Measurements from ENCODE around the gene DLX1.
"Not testable (repeated sequence)": the region's sequence is repeated elsewhere in the genome, so short reads cannot be mapped to it uniquely, and the experiment has no call there.

The DLX1 gene

GRCh38 chr2:172100080-172100934 is 15.0 kb downstream of the DLX1 start:
- no peak for DNase-seq

- no peak for DNase-seq
Observed at GRCh38 chr2:172100935-172101820, 15.9 kb downstream of the DLX1 start.

- no peak for DNase-seq
Observed at GRCh38 chr2:172101821-172102390, 16.6 kb downstream of the DLX1 start.

GRCh38 chr2:172102391-172103359 is 17.4 kb downstream of the DLX1 start, which contains the start of gene DLX2:
TSS of gene DLX2 (minus strand) at chr2:172102900. CDS start at chr2:172102538, 362 bp downstream.
- peak; percentile 76 for DNase-seq

- DNase-seq, result peak; percentile 63
Observed at GRCh38 chr2:172103471-172104272, 18.4 kb downstream of the DLX1 start.

- DNase-seq, result no peak
Observed at GRCh38 chr2:172105471-172106107, 20.3 kb downstream of the DLX1 start.

- DNase-seq, result peak; percentile 45
Observed at GRCh38 chr2:172106108-172106961, 21.0 kb downstream of the DLX1 start.

GRCh38 chr2:172107690-172108586 is 22.6 kb downstream of the DLX1 start:
- no peak for DNase-seq

GRCh38 chr2:172108587-172108930 is 23.3 kb downstream of the DLX1 start:
- no peak for DNase-seq

GRCh38 chr2:172109256-172109987 is 24.1 kb downstream of the DLX1 start:
- no peak for DNase-seq

- no peak for DNase-seq
Observed at GRCh38 chr2:172109988-172110811, 24.9 kb downstream of the DLX1 start.

GRCh38 chr2:172113617-172114016 is 28.3 kb downstream of the DLX1 start:
- no peak for DNase-seq

- DNase-seq, result not testable (repeated sequence)
Observed at GRCh38 chr2:172114176-172114575, 28.9 kb downstream of the DLX1 start.

GRCh38 chr2:172114579-172114978 is 29.3 kb downstream of the DLX1 start:
- no peak for DNase-seq

- DNase-seq, result no peak
Observed at GRCh38 chr2:172116107-172116506, 30.8 kb downstream of the DLX1 start.

- DNase-seq, result no peak
Observed at GRCh38 chr2:172119089-172119488, 33.8 kb downstream of the DLX1 start.

GRCh38 chr2:172120118-172120517 is 34.8 kb downstream of the DLX1 start:
- no peak for DNase-seq

Data from stimulated activated CD4-positive, alpha-beta T cell treated with anti-CD3 and anti-CD28 coated beads, Interleukin-1b, Interleukin-23, amount 100 ng/mL, for 48 hours (primary cell).